Stimulated activated naive CD8-positive, alpha-beta T cell treated with anti-CD3 and anti-CD28 coated beads, Interleukin-15, Interleukin-2, amounts not matched to agents 100 ng/mL and 50 ng/mL, for 24 hours (primary cell): ENCODE results near the gene ZNF526.
"Not testable (repeated sequence)": the region's sequence is repeated elsewhere in the genome, so short reads cannot be mapped to it uniquely, and the experiment has no call there.

Experiments used
- H3K27ac Mint-ChIP-seq: one replicate; pipeline ENCODE4 v1.8.0; 2021; ENCODE audit warnings: mild to moderate bottlenecking, mixed read lengths
- H3K27me3 Mint-ChIP-seq: one replicate; pipeline ENCODE4 v1.8.0; 2021; ENCODE audit warnings: mixed read lengths
- H3K36me3 Mint-ChIP-seq: one replicate; pipeline ENCODE4 v1.8.0; 2021; ENCODE audit warnings: low read depth, mixed read lengths
- H3K4me1 Mint-ChIP-seq: one replicate; pipeline ENCODE4 v1.8.0; 2021; ENCODE audit warnings: low read depth, mixed read lengths
- H3K4me3 Mint-ChIP-seq: one replicate; pipeline ENCODE4 v1.8.0; 2021; ENCODE audit warnings: mild to moderate bottlenecking, mixed read lengths
- H3K9me3 Mint-ChIP-seq: one replicate; pipeline ENCODE4 v1.8.0; 2021; ENCODE audit warnings: mixed read lengths

Gene ZNF526

DNA sequence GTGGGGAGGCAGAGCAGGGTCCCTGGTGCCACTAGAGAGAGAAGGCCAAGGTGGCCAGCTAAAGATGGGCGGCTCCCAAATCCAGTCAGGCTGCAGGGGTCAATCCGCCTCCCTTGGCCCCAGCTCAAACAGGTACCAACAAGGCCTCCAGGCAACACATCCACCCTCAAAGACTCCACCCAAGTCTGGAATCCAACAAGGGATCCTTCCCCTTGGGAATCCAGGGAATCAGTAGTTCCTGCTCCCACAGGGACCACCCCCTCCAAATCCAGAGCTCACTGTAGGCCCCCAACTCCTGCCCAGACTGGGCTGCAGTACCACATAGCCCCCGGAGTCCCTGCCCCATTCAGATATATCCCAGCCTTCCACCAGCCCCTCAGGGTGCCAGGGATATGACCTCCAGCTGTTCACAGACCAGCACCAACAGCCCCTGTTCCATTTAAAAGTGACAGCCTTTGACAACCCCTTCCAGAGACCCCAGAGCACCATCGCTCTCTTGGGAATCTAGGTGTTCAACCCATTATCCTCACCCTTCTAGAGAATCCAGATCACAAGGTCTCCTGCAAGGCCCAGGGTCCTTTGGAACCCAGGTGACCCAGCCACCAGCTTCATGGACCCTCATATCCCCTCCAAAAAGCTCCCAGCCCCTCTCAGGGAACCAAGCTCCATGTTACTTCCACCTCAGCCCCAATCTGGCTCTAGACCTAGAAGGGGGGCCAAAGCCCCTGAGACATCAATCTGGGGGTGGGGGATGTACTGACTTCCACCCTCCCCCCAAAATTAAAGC, 31.7 kb downstream of the ZNF526 start:
- Mint-ChIP-seq H3K9me3 (no peaks in the 10 kb centered on the region), H3K4me3 (peak overlapping the region; percentile 93), H3K27ac (peak overlapping the region; percentile 96), H3K36me3 (peaks cover 23% of the 10 kb centered on the region), H3K27me3 (peaks cover 3% of the 10 kb centered on the region), H3K4me1 (peaks cover 31% of the 10 kb centered on the region)

DNA sequence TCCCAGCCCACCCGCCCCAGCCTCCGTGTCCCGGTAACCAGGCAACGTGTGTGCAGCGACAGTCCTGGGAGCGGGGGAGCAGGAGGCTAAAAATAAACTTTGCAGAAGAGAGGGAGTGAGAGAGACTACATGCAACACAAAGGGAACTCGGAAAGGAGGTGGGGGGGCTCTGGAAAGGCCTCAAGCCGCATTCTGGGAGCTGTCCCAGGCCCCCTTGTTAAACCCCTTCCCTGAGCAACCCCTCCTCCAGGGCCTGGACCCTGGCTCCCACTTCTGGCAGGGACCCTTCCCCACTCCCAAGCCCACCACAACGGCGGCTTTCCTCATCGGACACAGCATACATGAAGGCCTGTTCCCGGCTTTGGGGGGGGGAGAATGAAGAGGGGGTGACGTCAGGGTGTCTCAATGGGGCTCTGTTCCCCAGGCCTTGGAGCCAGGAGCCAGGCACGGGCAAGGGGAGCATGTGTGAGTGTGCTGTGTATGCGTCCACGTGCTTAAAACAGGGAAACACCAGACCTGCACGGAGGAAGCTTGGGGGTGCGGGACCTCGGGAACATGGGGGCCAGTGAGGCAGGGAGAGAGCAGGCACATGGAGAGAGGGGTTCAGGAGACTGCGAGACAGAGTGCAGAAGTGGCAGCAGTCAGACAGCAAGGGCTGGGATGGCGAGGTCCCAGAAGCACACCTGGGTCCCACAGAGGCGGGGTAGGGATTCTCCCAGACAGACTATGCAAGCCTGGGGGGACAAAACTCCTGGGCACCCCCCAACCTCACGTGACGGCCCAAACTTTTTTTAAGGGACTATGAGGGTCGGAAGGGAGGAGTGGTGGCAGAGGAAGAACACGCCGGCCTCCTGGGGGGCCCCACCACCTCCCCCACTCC, 32.5 kb downstream of the ZNF526 start:
- Mint-ChIP-seq H3K27me3 (peaks cover 3% of the 10 kb centered on the region), H3K27ac (peak overlapping the region; percentile 96), H3K4me1 (peaks cover 26% of the 10 kb centered on the region), H3K36me3 (peaks cover 23% of the 10 kb centered on the region), H3K9me3 (no peaks in the 10 kb centered on the region), H3K4me3 (peak overlapping the region; percentile 93)

DNA sequence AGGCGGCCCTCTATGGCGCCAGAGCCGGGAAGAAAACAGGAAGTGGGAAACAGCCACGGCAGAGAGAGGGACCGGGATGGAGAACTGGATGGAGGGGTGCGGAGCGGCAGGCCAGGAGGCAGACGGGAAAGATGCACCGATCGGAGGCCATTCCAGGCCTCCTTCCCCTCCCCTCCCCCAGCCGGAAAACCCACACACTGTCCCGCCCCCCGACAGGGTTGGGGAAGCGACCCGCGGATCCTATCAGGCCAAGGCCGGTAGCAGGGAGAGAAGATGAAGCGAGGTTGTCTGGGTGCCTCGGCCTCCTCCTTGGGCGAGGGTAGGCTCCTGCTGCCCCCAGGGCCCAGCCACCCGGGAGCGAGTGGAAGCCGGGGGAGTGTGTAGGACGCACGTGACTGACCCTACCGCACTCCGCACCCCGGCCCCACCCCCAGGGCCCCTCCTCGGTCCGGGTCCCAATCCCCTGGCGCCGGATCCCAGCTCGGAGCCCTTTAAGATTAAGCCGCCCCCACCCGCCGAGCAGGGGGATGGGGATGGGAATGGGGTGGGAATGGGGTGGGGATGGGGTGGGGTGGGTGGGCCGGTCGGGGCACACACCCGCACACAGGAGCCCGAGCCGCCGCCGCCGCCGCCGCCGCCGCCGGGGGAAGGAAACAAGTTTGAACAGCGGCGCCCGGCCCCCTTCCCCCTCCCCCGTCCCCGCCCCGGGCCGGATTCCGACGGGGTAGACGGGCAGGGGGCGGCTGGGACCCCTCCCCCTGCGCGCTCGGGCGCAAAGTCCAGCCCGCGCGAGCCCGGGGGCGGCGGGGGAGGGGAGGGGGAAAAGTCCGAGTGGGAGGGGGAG, 33.4 kb downstream of the ZNF526 start:
- H3K4me1 Mint-ChIP-seq, result peaks cover 26% of the 10 kb centered on the region
- H3K36me3 Mint-ChIP-seq, result peaks cover 23% of the 10 kb centered on the region
- peak overlapping the region; percentile 96 for H3K27ac Mint-ChIP-seq
- peak overlapping the region; percentile 93 for H3K4me3 Mint-ChIP-seq
- H3K27me3 Mint-ChIP-seq, result peaks cover 3% of the 10 kb centered on the region
- H3K9me3 Mint-ChIP-seq, result no peaks in the 10 kb centered on the region

DNA sequence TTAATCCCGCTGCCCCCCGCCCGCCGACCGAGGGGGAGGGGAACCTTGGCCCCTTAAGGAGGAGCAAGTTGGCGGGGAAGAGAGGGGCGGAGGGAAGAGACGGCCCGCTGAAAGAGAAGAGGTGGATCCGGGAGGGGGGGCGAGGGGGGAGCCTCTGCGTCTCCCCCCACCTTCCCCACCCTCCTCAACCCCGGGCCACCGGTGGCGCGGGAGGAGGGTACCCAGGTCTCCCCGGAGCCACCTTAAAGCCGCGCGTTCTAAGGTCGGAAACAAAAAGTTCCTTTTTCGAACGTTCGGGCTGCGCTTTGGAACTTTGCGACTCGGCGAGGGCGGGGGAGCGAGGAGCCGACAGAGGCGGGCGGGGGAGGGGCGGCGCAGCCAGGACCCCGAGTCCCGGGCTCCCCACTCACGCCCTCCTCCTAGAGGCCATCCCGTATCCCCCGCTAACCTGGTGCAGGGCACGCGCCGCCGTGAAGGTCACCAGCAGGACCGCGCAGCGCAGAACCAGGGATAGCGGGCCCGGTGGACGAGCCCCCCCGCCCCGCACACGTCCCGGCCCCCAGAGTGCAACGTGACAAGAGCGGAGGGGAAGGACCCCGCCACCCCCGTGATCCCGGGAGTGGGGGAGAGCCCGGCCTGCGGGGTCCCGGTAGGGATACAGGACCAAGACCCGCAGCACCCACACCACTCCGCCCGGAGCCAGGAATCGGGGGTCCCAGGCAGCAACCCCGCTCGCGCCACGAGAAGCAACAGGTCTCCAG, 34.2 kb downstream of the ZNF526 start:
- Mint-ChIP-seq H3K27me3 (peaks cover 3% of the 10 kb centered on the region), H3K4me3 (peak overlapping the region; percentile 74), H3K36me3 (peaks cover 19% of the 10 kb centered on the region), H3K4me1 (peaks cover 26% of the 10 kb centered on the region), H3K9me3 (no peaks in the 10 kb centered on the region), H3K27ac (peak overlapping the region; percentile 68)

DNA sequence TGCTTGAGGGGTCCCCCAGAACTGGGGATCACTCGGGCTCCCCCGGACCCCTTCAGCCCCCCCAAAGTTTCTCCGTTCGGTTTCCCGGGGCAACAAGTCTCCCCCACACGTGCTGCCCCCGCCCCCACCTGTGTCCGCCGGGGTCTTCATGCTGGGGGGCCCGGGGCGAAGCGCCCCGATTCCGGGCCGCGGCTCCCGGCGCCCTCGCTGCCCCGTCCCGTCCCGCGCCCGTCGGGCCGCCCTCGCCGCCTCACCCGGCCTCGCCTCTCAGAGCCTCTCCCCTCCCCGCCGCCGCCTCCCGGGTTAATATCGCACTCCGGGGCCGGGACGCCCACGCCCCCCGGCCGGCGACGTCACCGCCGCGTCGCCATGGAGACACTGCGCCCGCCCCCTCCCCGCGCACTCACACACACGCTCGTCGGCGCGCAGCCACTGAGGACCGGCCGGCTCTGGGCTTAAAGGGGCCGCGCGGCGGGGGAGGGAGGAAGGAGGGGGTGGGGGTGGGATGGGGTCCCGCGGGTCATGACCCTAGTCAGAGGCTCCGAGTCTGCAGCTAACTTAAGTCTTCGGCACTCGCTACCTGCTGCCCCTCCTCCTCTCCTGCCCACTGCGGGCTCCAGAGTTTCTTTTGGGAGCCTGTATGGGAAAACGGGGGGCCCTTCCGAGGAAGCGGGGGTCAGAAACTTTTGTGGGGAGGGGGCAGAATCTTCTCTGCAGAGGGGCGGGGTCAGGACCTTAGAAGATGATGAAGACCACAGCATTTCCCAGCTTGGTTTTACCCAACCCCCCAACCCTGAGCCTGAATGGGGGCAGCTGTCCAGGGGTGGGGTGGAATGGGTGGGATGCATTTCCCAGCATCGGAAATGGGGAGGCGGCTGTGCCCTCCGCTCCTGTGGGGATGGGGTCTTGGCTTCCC, 35.0 kb downstream of the ZNF526 start, which contains the start of gene ERF:
ERF (minus strand) TSS at position 279 of the 916 bp plus-strand sequence; CDS start at position 150, 129 bp downstream.
- Mint-ChIP-seq H3K9me3 (no peaks in the 10 kb centered on the region), H3K4me1 (peaks cover 22% of the 10 kb centered on the region), H3K4me3 (peak within 1 kb of the TSS; percentile 74), H3K27ac (peak within 1 kb of the TSS; percentile 68), H3K27me3 (peaks cover 3% of the 10 kb centered on the region), H3K36me3 (peaks cover 10% of the 10 kb centered on the region)

DNA sequence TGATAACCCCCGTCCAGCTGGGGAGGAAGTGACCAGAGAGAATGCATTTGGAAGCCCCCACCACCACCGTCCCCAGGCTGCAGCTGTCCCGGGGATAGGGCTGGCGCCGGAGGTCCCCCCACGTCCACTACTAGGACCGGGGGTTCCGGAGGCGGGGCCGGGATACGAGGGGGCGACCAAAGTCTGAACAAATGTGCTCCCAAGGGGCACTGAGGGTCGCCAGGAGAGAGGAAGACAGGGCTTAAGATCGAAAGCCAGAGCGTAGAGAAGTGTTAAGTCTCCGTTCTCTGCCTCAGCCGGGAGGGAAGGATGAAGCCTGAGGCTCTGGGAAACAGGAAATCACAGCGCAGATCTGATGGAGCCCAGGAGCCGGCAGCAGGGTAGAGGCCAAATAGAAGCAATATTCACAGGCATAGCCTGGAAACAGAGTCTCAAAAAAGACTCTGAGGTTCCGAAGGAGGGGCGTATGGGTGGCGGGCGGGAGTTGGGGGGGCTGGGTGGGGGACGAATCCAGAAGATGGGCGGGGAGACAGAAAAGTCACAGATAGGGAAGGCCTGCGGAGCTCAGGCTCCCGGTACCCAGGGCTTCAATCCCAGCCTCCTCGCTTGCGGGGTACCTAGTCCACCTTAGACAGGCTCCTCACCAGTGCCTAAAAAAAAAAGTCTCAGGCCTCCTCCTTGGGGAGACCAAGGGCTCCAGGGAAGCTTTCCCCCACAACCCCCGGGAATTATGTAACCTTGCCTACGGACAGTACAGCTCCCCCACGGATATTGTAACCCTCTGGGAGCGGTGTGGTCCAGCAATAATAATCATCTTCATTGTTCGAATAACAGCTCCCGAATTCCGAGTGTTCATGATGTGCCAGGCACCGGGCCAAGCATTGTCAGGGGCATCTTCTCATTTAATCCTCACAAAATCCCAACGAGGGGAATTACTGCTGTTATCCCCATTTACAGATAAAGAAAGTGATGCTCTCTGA, 35.9 kb downstream of the ZNF526 start:
- H3K4me3 Mint-ChIP-seq, result peak overlapping the region; percentile 59
- H3K4me1 Mint-ChIP-seq, result peaks cover 22% of the 10 kb centered on the region
- H3K27me3 Mint-ChIP-seq, result peaks cover 3% of the 10 kb centered on the region
- H3K9me3 Mint-ChIP-seq, result no peaks in the 10 kb centered on the region
- peaks cover 7% of the 10 kb centered on the region for H3K36me3 Mint-ChIP-seq
- no peak overlapping the region for H3K27ac Mint-ChIP-seq

DNA sequence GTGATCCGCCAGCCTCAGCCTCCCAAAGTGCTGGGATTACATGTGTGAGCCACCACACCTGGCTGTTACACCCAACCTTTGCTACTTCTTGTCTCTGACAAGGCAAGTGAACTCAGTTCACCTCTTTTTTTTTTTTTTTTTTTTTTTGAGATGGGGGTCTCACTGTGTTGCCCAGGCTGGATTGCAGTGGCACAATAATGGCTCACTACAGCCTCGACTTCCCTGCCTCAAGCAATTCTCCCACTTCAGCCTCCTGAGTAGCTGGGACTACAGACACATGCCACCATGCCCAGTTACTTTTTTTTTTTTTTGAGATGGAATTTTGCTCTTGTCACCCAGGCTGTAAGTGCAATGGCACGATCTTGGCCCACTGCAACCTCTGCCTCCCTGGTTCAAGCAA, 37.7 kb downstream of the ZNF526 start:
- H3K4me1 Mint-ChIP-seq, result peaks cover 14% of the 10 kb centered on the region
- not testable (repeated sequence) for H3K9me3 Mint-ChIP-seq, H3K36me3 Mint-ChIP-seq, H3K27me3 Mint-ChIP-seq, H3K27ac Mint-ChIP-seq, H3K4me3 Mint-ChIP-seq

DNA sequence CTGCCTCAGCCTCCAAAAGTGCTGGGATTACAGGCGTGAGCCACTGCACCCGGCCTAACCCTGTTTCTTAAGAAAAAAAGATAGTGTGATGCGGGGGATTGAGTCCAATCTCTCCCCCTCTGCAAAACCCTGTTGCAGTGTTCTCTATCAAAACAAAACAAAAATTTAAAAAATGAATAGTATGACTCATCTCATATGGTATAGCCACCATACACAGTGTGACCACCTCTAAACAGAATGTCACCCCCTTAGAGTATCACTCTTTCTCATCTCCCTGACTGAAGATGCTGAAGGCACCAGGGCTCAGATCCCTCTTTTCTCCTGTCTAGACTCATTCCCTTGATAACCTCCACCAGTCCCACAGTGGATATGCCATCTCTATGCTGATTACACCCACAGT, 41.7 kb downstream of the ZNF526 start:
- Mint-ChIP-seq H3K27ac (no peak overlapping the region), H3K4me1 (peaks cover 6% of the 10 kb centered on the region), H3K9me3 (no peaks in the 10 kb centered on the region), H3K4me3 (no peak overlapping the region), H3K27me3 (no peaks in the 10 kb centered on the region), H3K36me3 (no peaks in the 10 kb centered on the region)

DNA sequence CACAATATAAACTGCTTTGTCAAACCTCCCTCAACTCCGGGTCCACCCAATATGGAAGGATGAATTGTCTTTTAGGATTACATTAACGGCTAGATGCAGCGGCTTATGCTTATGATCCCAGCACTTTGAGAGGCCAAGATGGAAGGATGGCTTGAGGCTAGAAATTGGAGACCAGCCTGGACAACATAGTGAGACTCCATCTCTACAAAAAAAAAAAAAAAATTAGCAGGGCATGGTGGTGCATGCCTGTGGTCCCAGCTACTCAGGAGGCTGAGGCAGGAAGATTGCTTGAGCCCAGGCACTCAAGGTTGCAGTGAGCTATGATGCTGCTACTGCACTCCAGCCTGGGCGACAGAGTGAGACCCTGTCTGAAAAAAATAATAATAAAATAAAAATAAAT, 46.0 kb downstream of the ZNF526 start:
- H3K27me3 Mint-ChIP-seq, H3K4me3 Mint-ChIP-seq: not testable (repeated sequence)

DNA sequence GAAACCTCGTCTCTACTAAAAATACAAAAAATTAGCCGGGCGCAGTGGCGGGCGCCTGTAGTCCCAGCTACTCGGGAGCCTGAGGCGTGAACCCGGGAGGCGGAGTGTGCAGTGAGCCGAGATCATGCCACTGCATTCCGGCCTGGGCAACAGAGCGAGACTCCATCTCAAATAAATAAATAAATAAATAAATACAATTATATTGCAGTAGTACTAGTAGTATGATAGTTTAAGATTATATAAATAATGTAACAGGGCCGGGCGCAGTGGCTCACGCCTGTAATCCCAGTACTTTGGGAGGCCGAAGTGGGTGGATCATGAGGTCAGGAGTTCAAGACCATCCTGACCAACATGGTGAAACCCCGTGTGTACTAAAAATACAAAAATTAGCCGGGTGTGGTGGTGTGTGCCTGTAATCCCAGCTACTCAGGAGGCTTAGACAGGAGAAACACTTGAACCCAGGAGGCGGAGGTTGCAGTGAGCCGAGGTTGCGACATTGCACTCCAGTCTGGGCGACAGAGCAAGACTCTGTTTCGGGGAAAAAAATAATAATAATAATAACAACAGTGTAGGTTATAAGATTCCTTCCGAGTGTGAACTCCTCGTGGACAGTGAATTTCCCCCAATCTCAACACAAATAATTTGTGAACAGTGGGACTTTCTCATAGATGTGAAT, 47.0 kb downstream of the ZNF526 start:
- H3K27me3 Mint-ChIP-seq, H3K4me3 Mint-ChIP-seq, H3K9me3 Mint-ChIP-seq, H3K27ac Mint-ChIP-seq, H3K36me3 Mint-ChIP-seq: not testable (repeated sequence)
- H3K4me1 Mint-ChIP-seq, result peaks cover 26% of the 10 kb centered on the region

More for the DNA sequence above, 46.0 kb downstream of the ZNF526 start:
- H3K36me3 Mint-ChIP-seq, H3K9me3 Mint-ChIP-seq, H3K27ac Mint-ChIP-seq: not testable (repeated sequence)
- peaks cover 24% of the 10 kb centered on the region for H3K4me1 Mint-ChIP-seq

DNA sequence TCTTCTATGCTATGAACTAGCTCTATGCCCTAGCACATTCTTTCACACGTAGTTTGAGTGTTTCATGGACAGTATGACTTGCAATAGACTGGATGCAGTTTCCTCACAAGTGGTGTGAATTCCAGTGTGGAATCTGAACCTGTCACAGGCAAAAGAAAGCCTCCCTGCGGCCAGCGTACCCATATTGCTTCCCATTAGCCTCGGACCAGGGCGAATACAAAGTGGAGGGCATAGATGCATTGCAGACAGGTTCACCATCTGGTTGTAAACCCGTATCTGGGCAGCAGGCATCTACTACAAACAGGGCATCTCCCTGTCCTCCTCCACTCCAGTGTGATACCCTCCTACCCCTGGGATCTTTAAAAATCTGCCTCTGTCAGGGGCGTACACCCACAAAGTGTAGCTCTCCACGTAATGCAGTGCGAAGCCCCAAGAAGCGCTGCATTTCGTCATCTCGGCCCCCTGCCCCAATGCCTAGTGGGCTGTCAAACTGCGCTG, 47.6 kb downstream of the ZNF526 start:
- Mint-ChIP-seq H3K4me3 (no peak overlapping the region), H3K36me3 (peaks cover 5% of the 10 kb centered on the region), H3K27ac (no peak overlapping the region), H3K27me3 (no peaks in the 10 kb centered on the region), H3K9me3 (no peaks in the 10 kb centered on the region), H3K4me1 (peaks cover 24% of the 10 kb centered on the region)

DNA sequence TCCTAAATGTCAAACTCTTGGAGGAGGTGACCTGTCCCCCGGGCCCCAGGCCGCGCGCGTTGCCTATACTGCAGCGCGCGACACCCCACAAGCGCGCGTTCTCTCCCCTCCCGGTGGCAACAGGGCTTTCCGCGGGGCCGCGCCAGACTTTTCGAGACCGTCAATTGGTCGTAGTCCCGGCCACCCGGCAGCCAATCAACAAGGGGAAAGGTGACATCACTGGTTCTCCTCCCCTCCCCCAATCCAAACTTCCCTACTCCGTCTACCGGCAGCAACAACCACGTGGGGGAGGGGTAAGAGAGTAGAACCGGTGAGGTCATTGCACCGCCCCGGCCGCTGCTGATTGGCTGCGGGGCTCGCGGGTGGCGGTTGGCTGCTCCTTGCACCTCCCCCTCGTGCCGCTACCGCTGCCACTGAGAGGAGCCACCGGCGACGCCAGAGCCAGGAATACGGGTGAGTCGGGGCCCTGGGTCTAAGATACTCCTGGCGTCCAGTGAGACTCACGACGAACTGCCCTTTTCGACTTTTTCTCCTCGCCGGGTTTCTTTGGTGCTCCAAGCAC, 48.1 kb downstream of the ZNF526 start:
- no peaks in the 10 kb centered on the region for H3K27me3 Mint-ChIP-seq
- H3K4me1 Mint-ChIP-seq, result peaks cover 24% of the 10 kb centered on the region
- peaks cover 5% of the 10 kb centered on the region for H3K36me3 Mint-ChIP-seq
- no peak overlapping the region for H3K4me3 Mint-ChIP-seq
- no peaks in the 10 kb centered on the region for H3K9me3 Mint-ChIP-seq
- no peak overlapping the region for H3K27ac Mint-ChIP-seq
